Middle frontal gyrus (tissue), 1 donor: ENCODE data around the gene ACOT11.

ENCODE experiments used
- DNase-seq: peaks from one replicate; pipeline ENCODE4 v3.0.0-alpha.2; 2015; ENCODE audit warnings: low spot score; ENCODE audit errors: extremely low spot score

ACOT11 gene

GRCh38 chr1:54645806-54646676 is 98.0 kb downstream of the ACOT11 start:
- no peak for DNase-seq

DNA sequence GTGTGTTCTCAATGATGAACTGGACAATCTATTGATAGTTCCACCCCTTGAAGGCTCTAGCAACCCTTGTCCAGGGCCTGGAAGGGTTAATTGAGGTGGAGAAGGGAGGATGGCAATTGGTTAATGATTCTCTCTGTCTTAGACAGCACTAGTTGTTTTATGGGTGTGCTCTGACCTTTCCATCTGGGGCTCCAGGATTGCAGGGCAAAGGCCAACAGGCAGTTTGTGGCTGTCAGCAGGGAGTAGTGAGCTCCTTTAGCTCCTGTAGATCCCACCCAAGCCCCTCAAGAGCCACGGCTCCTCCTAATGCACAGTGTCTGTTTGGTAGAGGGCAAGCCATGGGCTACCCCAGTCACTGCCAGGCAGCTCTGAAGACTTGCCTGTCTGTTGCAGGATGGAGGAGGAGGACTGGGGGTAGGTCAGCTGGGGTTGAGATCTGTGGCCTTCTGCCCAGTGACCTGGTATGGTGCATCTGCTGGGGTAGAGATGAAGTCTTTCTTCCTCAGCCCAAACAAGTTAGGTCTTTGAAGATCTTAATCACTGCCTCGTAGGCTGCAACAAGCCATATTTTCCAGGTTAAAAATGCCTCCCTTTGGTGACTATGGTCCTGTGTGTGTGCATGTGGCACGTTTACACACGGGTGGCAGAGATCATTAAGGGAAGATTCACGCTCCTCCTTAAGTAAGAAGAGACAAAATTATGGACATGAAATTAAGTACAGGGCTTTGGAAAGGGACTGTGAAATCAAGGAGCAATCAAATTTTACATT is 101.3 kb downstream of the ACOT11 start:
- DNase-seq, result no peak

DNA sequence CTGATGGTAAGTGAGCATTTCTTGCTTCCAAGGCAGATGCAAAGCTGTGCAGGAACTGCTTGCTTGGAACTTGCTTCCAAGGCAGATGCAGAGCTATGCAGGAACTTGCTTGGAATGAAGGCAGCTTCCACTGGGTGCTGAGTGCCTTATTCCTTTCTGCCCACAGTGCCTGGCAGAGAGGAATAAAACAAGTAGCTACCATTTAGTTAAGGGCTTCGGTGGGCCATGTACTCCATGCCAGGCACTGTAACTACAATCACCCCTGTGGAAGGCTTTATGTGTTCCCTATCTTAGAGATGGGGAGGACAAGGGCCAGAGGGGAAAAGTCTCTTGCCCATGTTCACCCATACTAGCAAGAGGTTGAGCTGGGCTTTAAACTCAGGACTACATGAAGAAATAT is 101.9 kb downstream of the ACOT11 start:
- DNase-seq, result no peak

- no peak for DNase-seq
These were observed 102.4 kb downstream of the ACOT11 start for GRCh38 chr1:54650417-54650816.

DNA sequence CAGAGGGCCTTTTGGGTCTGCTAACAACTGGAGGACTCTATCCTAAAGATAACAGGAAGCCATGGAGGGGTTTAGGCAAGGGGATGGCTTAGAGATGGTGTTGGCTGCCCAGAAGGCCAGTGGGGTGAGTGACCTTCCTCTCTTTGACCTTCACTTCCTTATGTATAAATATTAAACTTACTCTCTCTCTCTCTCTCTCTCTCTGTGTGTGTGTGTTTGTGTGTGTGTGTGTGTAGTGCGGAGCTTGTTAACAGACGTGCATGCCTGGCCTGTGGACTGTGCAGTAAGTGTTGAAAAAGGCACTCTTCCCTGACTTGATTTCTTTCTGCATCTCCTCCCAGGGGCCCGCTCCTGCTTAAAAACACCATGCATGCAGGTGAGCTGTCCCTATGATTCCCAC is 103.6 kb downstream of the ACOT11 start:
- DNase-seq, result no peak

- DNase-seq, result no peak
These were observed 104.1 kb downstream of the ACOT11 start for GRCh38 chr1:54652168-54652567.

DNA sequence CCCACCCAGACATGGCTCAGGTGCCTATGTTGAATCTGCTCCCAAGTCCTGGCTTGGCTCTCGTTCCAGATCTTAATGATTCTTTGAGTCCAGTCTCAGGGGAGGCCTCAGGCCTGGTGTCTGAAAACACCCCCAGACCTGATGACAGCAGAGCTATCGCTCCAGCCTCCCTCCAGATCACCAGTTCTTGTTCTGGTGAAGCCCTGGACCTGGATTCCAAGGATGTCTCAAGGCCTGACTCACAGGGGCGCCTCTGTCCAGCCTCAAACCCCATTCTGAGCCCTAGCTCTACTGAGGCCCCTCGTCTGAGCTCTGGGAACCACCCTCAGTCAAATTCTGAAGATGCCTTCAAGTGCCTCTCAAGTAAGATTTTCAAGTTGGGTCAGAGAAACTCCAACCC is 105.0 kb downstream of the ACOT11 start:
- no peak for DNase-seq

DNA sequence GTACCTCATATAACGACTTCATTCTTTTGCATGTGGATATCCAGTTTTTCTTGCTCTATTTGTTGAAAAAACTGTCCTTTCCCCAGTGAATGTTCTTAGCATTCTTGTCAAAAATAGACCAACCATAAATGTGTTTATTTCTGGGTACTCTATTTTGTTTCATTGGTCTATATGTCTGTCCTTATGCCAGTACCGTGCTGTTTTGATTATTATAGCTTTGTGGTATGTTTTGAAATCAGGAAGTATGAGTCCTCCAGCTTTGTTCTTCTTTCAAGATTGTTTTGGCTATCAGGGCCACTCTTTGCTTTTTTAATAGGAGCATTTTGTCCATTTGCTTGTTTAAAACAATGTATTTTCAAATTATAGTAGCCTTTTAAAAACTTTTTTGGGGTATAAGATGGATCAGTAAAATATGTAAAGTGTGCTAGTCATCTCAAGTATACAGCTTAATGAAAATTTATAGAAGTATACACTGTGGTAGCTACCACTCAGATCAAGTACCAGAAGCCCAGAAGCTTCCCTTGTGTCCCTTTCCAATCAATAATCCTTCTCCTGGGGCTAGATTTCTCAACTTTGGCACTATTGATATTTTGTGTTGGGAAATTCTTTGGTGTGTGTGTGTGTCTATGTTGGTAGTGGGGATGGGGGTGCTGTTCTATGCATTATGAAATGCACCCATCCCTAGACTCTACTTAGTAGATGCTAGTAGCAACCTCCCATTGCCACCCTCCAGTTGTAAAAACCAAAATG is 110.3 kb downstream of the ACOT11 start:
- no peak for DNase-seq
